Astrocyte (in vitro differentiated cells and primary cell): ENCODE results near the gene COL11A2. TPM values are rescaled to one million over a fixed set of nuclear protein-coding genes. Genes with fewer than 3 reads are reported as not detected.

Experiments used
- DNase-seq: peaks from one replicate; pipeline ENCODE4 v3.0.0-alpha.2; 2010; ENCODE audit warnings: low read depth
- FAIRE-seq: peaks from 2 replicates; lab custom pipeline; 2011; peaks lifted over from hg19 to GRCh38; lab: Jason Lieb, UNC
- H2AFZ ChIP-seq: 2 replicates; pipeline ENCODE4 v1.6.0; 2012; ENCODE audit warnings: low read depth, low read length, inconsistent platforms
- H3K27ac ChIP-seq: 2 replicates; pipeline ENCODE4 v1.5.1; 2011; ENCODE audit warnings: low read depth, low read length, inconsistent platforms
- H3K27me3 ChIP-seq: 2 replicates; pipeline ENCODE4 v1.6.0; 2011; ENCODE audit warnings: low read length, inconsistent platforms; ENCODE audit not compliant: insufficient read depth
- H3K36me3 ChIP-seq: 2 replicates; pipeline ENCODE4 v1.5.1; 2011; ENCODE audit warnings: low read length, inconsistent platforms; ENCODE audit not compliant: insufficient read depth
- H3K4me1 ChIP-seq: 2 replicates; pipeline ENCODE4 v1.5.1; 2011; ENCODE audit warnings: low read length, inconsistent platforms; ENCODE audit not compliant: insufficient read depth
- H3K4me2 ChIP-seq: 2 replicates; pipeline ENCODE4 v1.6.0; 2012; ENCODE audit warnings: low read length, inconsistent platforms
- H3K4me3 ChIP-seq: 2 replicates; pipeline ENCODE4 v1.5.1; 2011; ENCODE audit warnings: low read depth, mild to moderate bottlenecking, low read length, inconsistent platforms; ENCODE audit not compliant: insufficient read depth
- H3K79me2 ChIP-seq: 2 replicates; pipeline ENCODE4 v1.6.0; 2012; ENCODE audit warnings: mild to moderate bottlenecking, low read length, inconsistent platforms; ENCODE audit not compliant: insufficient read depth
- H3K9ac ChIP-seq: 2 replicates; pipeline ENCODE4 v1.6.0; 2012; ENCODE audit warnings: mild to moderate bottlenecking, low read length, inconsistent platforms
- H3K9me3 ChIP-seq: 2 replicates; pipeline ENCODE4 v1.5.1; 2012; ENCODE audit warnings: low read depth, mild to moderate bottlenecking, low read length, inconsistent platforms; ENCODE audit not compliant: insufficient read depth
- H4K20me1 ChIP-seq: 2 replicates; pipeline ENCODE4 v1.6.0; 2012; ENCODE audit warnings: low read length, inconsistent platforms; ENCODE audit not compliant: insufficient read depth
- H3K27ac Mint-ChIP-seq: one replicate; pipeline ENCODE4 v1.8.0; 2021; ENCODE audit warnings: mild to moderate bottlenecking, mixed read lengths; ENCODE audit not compliant: unreplicated experiment
- H3K27me3 Mint-ChIP-seq: one replicate; pipeline ENCODE4 v1.8.0; 2021; ENCODE audit warnings: low read depth, mixed read lengths; ENCODE audit not compliant: unreplicated experiment
- H3K36me3 Mint-ChIP-seq: one replicate; pipeline ENCODE4 v1.8.0; 2021; ENCODE audit warnings: low read depth, mixed read lengths; ENCODE audit not compliant: unreplicated experiment
- H3K4me1 Mint-ChIP-seq: one replicate; pipeline ENCODE4 v1.8.0; 2021; ENCODE audit warnings: low read depth, mixed read lengths; ENCODE audit not compliant: unreplicated experiment
- H3K4me3 Mint-ChIP-seq: one replicate; pipeline ENCODE4 v1.8.0; 2021; ENCODE audit warnings: mild to moderate bottlenecking, moderate library complexity, mixed read lengths; ENCODE audit not compliant: unreplicated experiment
- H3K9me3 Mint-ChIP-seq: one replicate; pipeline ENCODE4 v1.8.0; 2021; ENCODE audit warnings: mild to moderate bottlenecking, mixed read lengths; ENCODE audit not compliant: unreplicated experiment
- CTCF ChIP-seq: IDR thresholded peaks from 2 replicates; pipeline ENCODE4 v1.5.1; 2011; ENCODE audit warnings: low read depth, mild to moderate bottlenecking, inconsistent platforms, low read length, moderate library complexity; ENCODE audit not compliant: insufficient read depth
- EZH2 ChIP-seq: IDR thresholded peaks from 2 replicates; pipeline ENCODE4 v1.6.1; 2012; ENCODE audit warnings: mild to moderate bottlenecking, low read length, inconsistent platforms; ENCODE audit not compliant: insufficient read depth
- total RNA-seq: library from RNA; stranded (reverse); gene quantifications from 2 replicates; pipeline ENCODE4 v1.2.1, GENCODE V29; 2021

The COL11A2 gene
- total RNA-seq, 1 donor from 2014 or later: 1.3 TPM

- H3K4me3 ChIP-seq: no peak overlapping the region
- no peaks in the 10 kb centered on the region for H3K4me1 Mint-ChIP-seq
- H3K27me3 ChIP-seq: peaks cover 18% of the 10 kb centered on the region
- H3K4me3 Mint-ChIP-seq: no peak overlapping the region
- no peaks in the 10 kb centered on the region for H3K36me3 Mint-ChIP-seq
- no peaks in the 10 kb centered on the region for H3K4me1 ChIP-seq
- H4K20me1 ChIP-seq: no peaks in the 10 kb centered on the region
- H3K36me3 ChIP-seq: no peaks in the 10 kb centered on the region
- no peaks in the 10 kb centered on the region for H3K79me2 ChIP-seq
- H3K4me2 ChIP-seq: peak overlapping the region; percentile 26
- no peak for FAIRE-seq
- H2AFZ ChIP-seq: no peak overlapping the region
- H3K27ac ChIP-seq: no peak overlapping the region
- H3K27me3 Mint-ChIP-seq: peaks cover 6% of the 10 kb centered on the region
- H3K9me3 Mint-ChIP-seq: peaks cover 10% of the 10 kb centered on the region
- TF ChIP-seq CTCF: peak; percentile 92
- TF ChIP-seq EZH2: no peak
- no peaks in the 10 kb centered on the region for H3K9me3 ChIP-seq
- DNase-seq: peak; percentile 23
- H3K9ac ChIP-seq: no peak overlapping the region
- H3K27ac Mint-ChIP-seq: no peak overlapping the region
Measured at GRCh38 chr6:33147807-33148666, 44.2 kb downstream of the COL11A2 start.

DNA sequence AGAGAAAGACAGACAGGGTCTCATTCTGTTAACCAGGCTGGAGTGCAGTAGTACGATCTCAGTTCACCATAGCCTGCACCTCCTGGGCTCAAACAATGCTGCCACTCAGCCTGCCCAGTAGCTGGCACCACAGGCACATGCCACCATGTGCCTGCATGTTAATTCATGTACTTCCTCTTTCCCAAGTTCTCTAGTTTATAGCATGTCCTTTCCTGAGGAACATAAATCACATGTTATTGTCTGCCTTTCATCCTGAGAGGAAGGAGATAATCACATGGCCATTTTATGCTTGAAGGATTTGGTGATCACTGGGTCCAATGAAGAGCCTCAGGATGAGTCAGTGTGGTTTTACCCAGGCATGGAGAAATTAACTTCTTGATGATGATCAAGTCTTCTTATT lies 47.9 kb downstream of the COL11A2 start:
- no peaks in the 10 kb centered on the region for H4K20me1 ChIP-seq
- Mint-ChIP-seq H3K4me1 (no peaks in the 10 kb centered on the region), H3K4me3 (no peak overlapping the region), H3K27me3 (peaks cover 22% of the 10 kb centered on the region), H3K9me3 (no peaks in the 10 kb centered on the region), H3K27ac (no peak overlapping the region), H3K36me3 (peaks cover 2% of the 10 kb centered on the region)
- no peaks in the 10 kb centered on the region for H3K36me3 ChIP-seq
- peak; percentile 4 for DNase-seq
- no peak overlapping the region for H3K4me2 ChIP-seq
- H3K27ac ChIP-seq: no peak overlapping the region
- TF ChIP-seq CTCF (no peak), EZH2 (no peak)
- no peaks in the 10 kb centered on the region for H3K9me3 ChIP-seq
- no peak overlapping the region for H3K9ac ChIP-seq
- no peaks in the 10 kb centered on the region for H3K79me2 ChIP-seq
- no peak overlapping the region for H3K4me3 ChIP-seq
- no peak overlapping the region for H2AFZ ChIP-seq
- peaks cover 26% of the 10 kb centered on the region for H3K27me3 ChIP-seq
- FAIRE-seq: no peak
- no peaks in the 10 kb centered on the region for H3K4me1 ChIP-seq
